Effector memory CD4-positive, alpha-beta T cell (primary cell): ENCODE results near the gene POMGNT2.

ENCODE experiments used
- DNase-seq, 3 donors: peaks; one replicate each; pipeline ENCODE4 v3.0.0-alpha.2; 2020
- H3K27ac ChIP-seq: 2 replicates; pipeline ENCODE4 v1.7.0; 2013; ENCODE audit warnings: mild to moderate bottlenecking, low read length, moderate library complexity; ENCODE audit not compliant: insufficient read depth, poor library complexity, severe bottlenecking
- H3K27me3 ChIP-seq: replicated peaks from 2 replicates; pipeline ENCODE4 v1.7.0; 2013; ENCODE audit warnings: mild to moderate bottlenecking, low read length; ENCODE audit not compliant: insufficient read depth, control insufficient read depth, poor library complexity, severe bottlenecking
- H3K36me3 ChIP-seq: 2 replicates; pipeline ENCODE4 v1.7.0; 2013; ENCODE audit warnings: mild to moderate bottlenecking, low read length, moderate library complexity; ENCODE audit not compliant: control insufficient read depth, insufficient read depth
- H3K4me1 ChIP-seq: 2 replicates; pipeline ENCODE4 v1.7.0; 2013; ENCODE audit warnings: low read length, mild to moderate bottlenecking; ENCODE audit not compliant: control insufficient read depth, insufficient read depth, poor library complexity, severe bottlenecking
- H3K4me3 ChIP-seq: 2 replicates; pipeline ENCODE4 v1.7.0; 2013; ENCODE audit warnings: low read length, low read depth, mild to moderate bottlenecking; ENCODE audit not compliant: insufficient read depth, poor library complexity, severe bottlenecking
- H3K9me3 ChIP-seq: 2 replicates; pipeline ENCODE4 v1.7.0; 2013; ENCODE audit warnings: mild to moderate bottlenecking, low read length, moderate library complexity; ENCODE audit not compliant: control insufficient read depth
- total RNA-seq, 3 donors: gene quantifications; one replicate each; lab custom pipeline; 2026; lab: John Stamatoyannopoulos, UW

The POMGNT2 gene
- total RNA-seq = 6.4 to 11.2 (median 6.6) reads per million in 3 donors

DNA sequence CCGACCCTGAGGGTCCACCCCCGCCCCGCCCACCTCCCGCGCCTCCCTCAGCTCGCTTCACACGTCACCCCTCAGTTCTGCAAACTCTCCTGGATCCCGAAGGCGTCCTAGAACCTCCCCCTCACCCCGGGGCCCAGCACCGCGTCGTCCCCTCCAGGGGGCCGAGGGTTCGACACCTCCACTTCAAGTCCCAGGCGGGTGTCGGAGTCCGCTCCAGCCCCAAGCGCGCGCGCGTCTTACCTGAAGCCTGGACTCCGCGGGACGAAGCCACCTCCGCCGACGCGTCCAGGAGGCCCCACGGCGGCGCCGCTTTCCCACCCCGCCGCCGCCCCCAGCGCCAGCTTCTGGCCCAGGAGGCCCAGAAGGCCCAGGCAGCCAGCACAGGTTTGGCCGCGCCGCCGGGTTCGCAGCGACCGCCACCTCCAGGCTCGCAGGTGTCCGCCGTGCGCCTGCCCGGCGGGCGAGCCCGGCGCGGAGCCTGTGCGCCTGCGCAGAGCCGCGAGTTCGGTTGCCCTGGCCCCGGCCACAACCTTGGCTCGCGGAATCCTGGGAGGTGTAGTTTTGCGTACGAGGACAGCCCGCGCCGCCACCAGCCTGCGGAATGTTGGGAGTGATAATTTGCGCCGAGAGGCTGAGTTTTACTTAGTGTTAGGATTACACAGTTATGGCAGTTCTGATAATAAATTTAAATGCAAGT, at the start of gene POMGNT2:
TSS of gene POMGNT2 (minus strand) at position 484 of the 697 bp plus-strand sequence. CDS start 24,648 bp downstream, outside the sequence.
- H3K9me3 ChIP-seq = no peaks in the 10 kb centered on the region
- DNase-seq = peak; percentile 69 to 78 (median 73)
- H3K36me3 ChIP-seq = no peaks in the 10 kb centered on the region
- peak within 1 kb of the TSS; percentile 71 for H3K4me3 ChIP-seq
- peaks cover 13% of the 10 kb centered on the region for H3K4me1 ChIP-seq
- peak within 1 kb of the TSS; percentile 54 for H3K27ac ChIP-seq
- no peaks in the 10 kb centered on the region for H3K27me3 ChIP-seq

DNA sequence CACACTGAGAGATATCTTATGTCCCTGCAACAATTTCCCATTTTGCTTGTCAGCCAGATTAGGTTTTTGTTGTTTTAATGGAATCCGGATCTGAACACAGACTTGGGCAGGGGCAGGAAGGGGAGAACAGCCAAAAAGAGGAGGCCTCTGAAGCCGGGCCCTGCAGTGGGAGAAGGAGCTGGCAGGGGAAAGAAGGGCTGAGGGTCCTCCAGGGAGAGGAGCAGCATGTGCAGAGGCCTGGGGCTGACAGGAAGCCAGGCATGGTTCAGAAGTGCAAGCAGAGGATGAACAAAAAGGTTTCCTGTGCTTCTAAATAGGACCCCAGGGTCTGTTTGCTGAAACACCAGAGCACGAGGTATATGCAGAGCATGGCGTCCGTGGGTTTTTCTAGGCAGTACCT, 49.1 kb upstream of the POMGNT2 start:
- H3K4me1 ChIP-seq = peaks cover 3% of the 10 kb centered on the region
- no peaks in the 10 kb centered on the region for H3K36me3 ChIP-seq
- no peaks in the 10 kb centered on the region for H3K27me3 ChIP-seq
- H3K9me3 ChIP-seq = no peaks in the 10 kb centered on the region
- DNase-seq = no peak
- no peak overlapping the region for H3K4me3 ChIP-seq
- no peak overlapping the region for H3K27ac ChIP-seq

DNA sequence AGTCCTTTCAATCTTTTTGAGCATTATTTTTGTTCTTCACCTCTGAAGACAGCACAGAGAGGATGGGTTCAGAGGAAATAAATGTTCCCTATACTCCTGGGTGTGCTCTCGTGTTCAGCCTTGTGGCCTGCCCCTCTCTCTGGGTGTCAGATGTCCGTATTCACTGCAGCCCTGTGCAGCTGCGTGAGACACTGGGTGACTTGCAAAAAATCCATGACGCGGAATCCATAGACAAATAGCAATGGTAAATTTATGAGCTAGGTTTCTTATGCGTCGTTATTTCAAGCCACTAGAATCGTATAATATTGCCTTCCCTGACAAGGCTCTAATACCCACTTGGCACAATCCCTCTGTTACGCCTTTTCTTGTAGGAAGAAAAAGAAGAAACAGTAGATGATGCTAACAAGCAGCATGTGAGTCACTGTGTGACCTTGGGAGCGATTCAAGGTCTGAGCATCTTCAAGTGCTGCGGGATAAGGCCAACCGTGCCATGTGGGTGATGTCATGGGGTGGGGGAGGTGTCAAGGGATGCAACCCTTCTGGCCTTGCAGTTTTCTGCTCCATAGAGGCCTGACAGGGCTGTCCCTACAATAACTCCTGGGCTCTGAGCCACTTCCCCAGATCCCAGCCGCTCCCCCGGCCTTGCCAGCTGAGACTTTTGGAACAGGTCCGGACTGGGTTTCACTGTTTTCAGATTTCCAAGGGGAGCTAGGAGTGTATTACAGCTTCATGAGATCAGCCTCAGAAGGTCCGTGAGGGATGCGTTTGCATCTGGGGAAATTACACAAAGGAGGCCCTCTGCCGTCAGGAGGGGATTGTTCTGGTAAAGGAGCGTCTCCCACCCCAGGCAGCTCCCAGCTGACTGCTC, 47.6 kb upstream of the POMGNT2 start:
- DNase-seq = no peak
- peaks cover 3% of the 10 kb centered on the region for H3K4me1 ChIP-seq
- no peaks in the 10 kb centered on the region for H3K36me3 ChIP-seq
- no peaks in the 10 kb centered on the region for H3K27me3 ChIP-seq
- H3K4me3 ChIP-seq = no peak overlapping the region
- H3K9me3 ChIP-seq = no peaks in the 10 kb centered on the region
- H3K27ac ChIP-seq = no peak overlapping the region

DNA sequence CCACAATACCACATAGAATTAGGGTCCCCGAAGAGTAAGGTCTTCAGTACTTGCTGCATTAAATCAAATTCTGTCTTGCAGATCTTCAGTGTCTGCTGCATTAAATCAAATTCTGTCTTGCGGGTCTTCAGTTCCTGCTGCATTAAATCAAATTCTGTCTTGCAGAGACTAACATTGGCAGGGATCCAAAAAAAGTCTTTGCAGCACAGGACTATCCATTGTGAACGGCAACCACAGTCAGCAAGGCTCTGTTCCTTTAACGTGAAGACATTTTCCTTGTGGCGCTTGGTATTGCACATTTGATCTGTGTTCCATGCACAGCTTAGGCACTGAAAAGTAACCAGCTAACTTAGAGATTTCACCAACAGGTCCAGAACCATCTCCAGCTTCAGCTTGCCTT, 46.8 kb upstream of the POMGNT2 start:
- no peaks in the 10 kb centered on the region for H3K36me3 ChIP-seq
- H3K4me3 ChIP-seq = no peak overlapping the region
- no peak for DNase-seq
- H3K4me1 ChIP-seq = peaks cover 3% of the 10 kb centered on the region
- no peak overlapping the region for H3K27ac ChIP-seq
- H3K9me3 ChIP-seq = no peaks in the 10 kb centered on the region
- no peaks in the 10 kb centered on the region for H3K27me3 ChIP-seq

DNA sequence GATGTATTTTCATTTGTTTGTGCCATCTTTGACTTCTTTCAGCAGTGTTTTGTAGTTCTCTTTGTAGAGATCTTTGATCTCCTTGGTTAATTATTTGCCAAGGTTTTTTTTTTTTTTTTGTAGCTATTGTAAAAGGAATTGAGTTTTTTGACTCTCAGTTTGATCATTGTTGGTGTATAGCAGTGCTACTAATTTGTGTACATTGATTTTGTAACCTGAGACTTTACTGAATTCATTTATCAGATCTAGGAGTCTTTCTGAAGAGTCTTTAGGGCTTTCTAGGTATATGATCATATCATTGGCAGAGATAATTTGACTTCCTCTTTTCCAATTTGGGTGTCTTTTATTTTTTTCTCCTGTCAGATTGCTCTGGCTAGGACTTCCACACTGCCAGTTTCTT, 42.2 kb upstream of the POMGNT2 start:
- Histone ChIP-seq H3K4me3 (no peak overlapping the region), H3K4me1 (no peaks in the 10 kb centered on the region), H3K36me3 (no peaks in the 10 kb centered on the region), H3K27me3 (no peaks in the 10 kb centered on the region), H3K9me3 (no peaks in the 10 kb centered on the region), H3K27ac (no peak overlapping the region)
- DNase-seq = no peak

DNA sequence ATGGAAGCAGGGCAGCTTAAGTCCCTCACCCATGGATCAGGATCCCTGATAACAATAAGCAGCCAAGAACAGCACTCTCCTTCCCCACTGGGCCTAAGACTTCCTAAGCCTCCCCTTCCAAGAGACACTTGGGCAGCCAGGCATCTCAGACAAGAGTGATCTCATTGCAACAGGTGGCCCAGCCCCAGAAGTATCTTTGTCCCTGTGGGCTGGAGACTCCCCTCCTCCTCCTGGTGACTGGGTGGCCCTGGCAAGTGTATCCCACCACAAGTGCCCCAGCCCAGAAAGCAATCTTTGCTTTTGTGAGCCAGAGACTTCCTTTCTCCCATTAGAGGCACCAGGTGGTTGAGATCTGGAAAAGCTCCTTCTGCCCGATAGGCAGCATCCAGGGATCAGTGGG, 40.7 kb upstream of the POMGNT2 start:
- Histone ChIP-seq H3K9me3 (no peaks in the 10 kb centered on the region), H3K4me1 (no peaks in the 10 kb centered on the region), H3K4me3 (no peak overlapping the region), H3K27me3 (no peaks in the 10 kb centered on the region), H3K36me3 (no peaks in the 10 kb centered on the region), H3K27ac (no peak overlapping the region)
- DNase-seq = no peak

DNA sequence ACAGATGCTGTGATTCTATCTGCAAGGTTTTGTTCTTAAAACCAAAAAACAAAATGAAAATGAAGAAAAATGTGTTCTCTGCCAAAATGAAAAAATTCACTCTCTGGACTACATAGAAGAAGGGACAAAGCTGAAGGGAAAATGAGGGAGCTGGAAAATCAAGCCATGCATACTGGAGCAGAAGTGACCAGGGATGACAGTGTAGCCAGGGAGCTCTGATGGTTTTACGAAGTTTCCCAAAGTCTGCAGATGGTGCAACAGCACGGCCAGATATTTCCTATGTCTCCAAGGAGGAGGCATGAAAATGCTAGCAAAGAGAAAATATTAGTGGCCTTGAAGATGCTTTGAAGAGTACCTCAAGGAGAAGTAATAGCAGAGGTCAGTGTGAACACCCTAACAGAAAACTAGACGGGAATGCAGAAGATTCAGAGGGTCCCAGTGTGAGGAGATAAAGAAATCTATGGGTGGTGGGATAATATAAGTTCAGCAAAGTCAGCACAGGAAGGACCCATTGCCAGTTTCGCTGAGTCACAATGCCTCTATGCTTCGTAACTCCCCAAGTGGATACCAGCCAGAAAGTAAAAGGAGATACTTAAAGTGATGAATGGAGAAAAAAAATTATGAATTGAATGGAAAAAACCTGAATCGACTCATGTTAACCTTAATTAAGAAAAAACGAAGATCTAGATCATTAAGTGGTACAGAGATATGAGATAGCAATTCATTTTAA, 39.0 kb upstream of the POMGNT2 start:
- Histone ChIP-seq H3K4me3 (no peak overlapping the region), H3K9me3 (no peaks in the 10 kb centered on the region), H3K27ac (no peak overlapping the region), H3K4me1 (no peaks in the 10 kb centered on the region), H3K36me3 (no peaks in the 10 kb centered on the region), H3K27me3 (no peaks in the 10 kb centered on the region)
- DNase-seq = no peak

DNA sequence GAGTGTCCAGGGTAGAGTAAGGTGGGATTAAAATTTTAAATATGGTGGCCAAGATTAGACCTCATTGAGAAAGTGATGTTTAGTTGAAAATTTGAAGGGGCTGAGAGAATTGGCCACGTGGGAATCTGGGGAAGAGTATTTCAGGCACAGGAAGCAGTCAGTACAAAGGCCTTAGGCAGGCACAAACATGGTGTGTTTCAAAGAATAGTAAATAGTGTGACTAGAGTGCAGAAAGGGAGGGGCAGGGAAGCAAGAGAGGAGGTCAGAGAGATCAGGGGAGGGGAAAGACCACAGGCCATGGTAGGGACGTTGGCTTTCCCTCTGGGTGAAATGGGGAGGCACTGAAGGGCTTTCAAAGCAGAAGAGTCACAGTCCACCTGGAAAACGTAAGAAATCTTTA, 36.6 kb upstream of the POMGNT2 start:
- no peak overlapping the region for H3K4me3 ChIP-seq
- no peak for DNase-seq
- H3K4me1 ChIP-seq = no peaks in the 10 kb centered on the region
- H3K9me3 ChIP-seq = no peaks in the 10 kb centered on the region
- H3K27me3 ChIP-seq = no peaks in the 10 kb centered on the region
- H3K27ac ChIP-seq = no peak overlapping the region
- H3K36me3 ChIP-seq = no peaks in the 10 kb centered on the region

DNA sequence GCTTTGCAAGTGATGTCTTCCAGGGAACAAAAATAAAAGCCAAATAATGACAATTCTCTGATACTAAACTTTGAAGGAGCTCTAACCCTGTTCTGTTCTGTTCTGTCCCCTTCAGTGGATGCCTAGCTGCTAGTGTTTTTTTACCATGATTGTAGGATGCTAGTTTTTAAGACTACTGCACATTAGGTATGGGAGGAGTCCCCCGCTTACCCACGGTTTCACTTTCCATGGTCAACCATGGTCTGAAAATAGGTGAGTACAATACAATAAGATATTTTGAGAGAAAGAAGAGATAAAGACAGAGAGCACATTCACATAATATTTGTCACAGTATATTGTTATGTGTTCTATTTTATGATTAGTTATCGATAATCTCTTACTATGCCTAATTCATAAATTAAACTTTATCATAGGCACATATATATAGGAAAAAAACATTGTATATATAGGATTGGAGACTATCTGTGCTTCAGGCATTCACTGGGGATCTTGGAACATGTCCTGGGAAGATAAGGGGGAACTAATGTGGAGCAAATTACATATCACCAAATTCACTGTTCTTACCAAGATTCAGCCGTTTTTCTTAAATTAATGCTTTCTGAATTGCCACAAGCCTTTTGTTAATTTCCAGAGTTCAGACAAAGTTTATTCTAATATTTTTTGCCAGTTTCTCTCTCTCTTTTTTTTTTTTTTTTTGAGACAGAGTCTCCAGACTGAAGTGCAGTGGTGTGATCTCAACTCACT, 32.8 kb upstream of the POMGNT2 start:
- H3K27me3 ChIP-seq = no peaks in the 10 kb centered on the region
- DNase-seq = no peak
- H3K4me3 ChIP-seq = no peak overlapping the region
- H3K9me3 ChIP-seq = no peaks in the 10 kb centered on the region
- H3K4me1 ChIP-seq = no peaks in the 10 kb centered on the region
- no peak overlapping the region for H3K27ac ChIP-seq
- H3K36me3 ChIP-seq = no peaks in the 10 kb centered on the region
